GM11168 (cell line): ENCODE data around the gene NMT1.

ENCODE experiments used
- in situ Hi-C: fragments of 300-500 bp; cut with MboI; formaldehyde crosslinking; loops from one replicate; pipeline ENCODE4 v1.12.0; 2022; ENCODE audit warnings: low sequenced_read_pairs; ENCODE audit not compliant: unreplicated experiment

The NMT1 gene

GRCh38 chr17:45073414-45074070 lies 12.4 kb downstream of the NMT1 start:
- in situ Hi-C loops, result no loop called here

DNA sequence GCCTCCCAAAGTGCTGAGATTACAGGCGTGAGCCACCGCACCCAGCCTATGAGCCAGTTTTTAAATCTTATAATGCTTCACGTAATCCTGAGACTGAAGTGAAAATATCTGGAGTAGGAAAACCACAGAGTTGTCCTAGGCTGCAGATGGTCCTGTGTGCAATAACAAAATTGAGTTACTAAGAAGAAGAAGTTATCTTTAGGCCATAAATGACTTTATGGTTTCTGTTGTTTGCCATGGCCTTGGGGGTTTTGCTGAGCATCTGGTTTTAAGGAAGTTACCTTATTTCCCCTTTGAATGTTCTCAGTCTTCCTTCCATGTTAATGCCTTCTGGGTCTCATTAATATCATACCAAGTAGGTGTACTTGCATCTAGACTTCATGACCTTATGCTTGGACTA lies 16.5 kb downstream of the NMT1 start:
- in situ Hi-C loops, result no loop called here

DNA sequence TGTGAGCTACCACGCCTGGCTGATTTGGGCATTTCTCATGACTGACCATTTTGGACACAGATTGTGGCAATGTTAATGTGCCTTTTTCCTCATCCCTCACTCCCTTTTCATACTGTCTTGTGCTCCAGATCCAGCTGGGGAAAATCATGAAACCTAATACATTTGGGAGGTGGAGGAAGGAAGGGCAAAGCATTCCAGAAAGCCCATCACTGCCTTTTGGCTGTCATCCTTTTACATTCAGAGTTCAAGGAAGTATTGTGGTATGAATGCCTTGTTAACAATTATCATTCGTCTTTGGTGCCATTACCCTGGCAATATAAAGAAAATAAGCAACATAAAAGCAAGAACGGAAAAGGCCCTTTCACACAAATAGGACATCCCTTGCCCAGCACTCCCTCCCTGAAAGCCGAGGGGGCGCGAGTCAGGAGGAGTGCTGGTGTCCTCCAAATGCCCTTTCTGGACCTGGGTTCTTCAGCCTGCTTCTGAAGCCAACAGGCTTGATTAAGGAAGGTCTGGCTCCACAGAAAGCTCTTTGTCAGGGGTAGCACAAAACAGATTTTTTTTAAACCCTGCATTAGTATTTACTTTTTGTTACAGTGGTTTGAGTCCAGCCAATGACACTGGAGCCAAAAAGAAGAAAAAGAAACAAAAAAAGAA lies 20.1 kb downstream of the NMT1 start:
- in situ Hi-C loops, result no loop called here

GRCh38 chr17:45086391-45086790 lies 25.3 kb downstream of the NMT1 start:
- in situ Hi-C loops, result no loop called here

- in situ Hi-C loops, result no loop called here
These were observed 25.9 kb downstream of the NMT1 start for GRCh38 chr17:45086865-45087503.

DNA sequence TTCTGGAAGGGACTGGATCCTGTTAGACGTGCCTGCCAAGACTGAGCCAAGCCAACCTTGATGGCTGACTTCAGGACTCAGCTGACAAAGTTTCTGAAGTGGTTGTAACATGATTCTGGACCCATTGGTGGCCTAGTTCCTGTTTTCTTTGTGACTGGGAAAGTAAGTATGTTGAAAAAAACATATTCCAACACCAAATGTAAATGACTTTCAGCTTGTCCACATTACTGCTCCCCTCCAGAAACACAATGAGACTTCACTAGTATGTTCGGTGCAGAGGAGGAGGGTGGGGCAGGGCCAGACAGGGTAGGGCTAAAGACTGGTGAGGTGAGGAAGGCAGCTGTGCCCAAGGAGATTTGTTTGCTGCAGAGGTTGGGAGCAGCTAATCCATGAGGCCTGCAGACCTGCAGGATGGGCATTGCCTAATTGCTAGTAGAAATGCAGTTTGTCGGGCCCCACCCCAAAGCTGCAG lies 26.4 kb downstream of the NMT1 start:
- in situ Hi-C loops, result no loop called here

GRCh38 chr17:45087978-45088377 lies 26.9 kb downstream of the NMT1 start:
- in situ Hi-C loops, result no loop called here

DNA sequence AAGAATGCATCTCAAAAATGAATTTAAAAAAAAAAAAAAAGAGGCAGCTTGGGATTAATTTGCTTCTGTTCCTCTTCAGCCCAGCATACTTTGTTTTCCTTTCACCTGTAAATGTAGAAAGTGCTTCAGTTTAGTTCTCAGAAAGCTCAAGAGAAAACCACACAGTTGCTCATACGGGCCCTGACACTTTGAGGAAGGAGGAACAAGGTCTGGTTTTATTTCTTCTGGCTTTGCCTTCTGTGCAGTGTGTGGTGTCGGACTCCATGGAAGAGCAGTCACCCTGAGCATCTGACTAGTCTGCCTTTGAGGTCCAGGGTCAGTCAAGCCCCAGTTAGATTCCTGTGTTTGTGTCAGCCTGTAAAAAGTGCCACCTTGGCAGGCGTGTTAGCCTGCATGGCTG lies 27.6 kb downstream of the NMT1 start:
- in situ Hi-C loops, result no loop called here

DNA sequence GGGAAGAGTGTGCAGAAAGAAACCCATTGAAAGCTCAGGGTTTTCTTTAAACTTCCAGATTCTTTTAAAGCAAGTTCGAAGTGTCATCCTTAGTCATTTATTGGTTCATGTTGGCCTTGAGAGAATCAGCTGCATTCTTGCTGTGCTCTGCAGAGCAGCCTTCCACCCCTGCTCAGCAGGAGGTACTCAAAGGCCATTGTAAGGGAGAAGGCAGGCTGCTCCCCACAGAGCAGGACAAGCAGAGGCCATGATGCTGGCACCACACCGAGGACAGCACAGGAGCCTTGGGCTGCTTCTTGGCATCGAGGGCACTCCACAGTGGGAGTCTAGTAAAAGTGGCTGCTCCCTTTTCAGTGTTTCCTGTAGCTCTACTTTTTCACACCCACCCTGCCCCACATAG lies 29.6 kb downstream of the NMT1 start:
- in situ Hi-C loops, result no loop called here

- in situ Hi-C loops, result no loop called here
These were observed 30.8 kb downstream of the NMT1 start for GRCh38 chr17:45091778-45092425.

DNA sequence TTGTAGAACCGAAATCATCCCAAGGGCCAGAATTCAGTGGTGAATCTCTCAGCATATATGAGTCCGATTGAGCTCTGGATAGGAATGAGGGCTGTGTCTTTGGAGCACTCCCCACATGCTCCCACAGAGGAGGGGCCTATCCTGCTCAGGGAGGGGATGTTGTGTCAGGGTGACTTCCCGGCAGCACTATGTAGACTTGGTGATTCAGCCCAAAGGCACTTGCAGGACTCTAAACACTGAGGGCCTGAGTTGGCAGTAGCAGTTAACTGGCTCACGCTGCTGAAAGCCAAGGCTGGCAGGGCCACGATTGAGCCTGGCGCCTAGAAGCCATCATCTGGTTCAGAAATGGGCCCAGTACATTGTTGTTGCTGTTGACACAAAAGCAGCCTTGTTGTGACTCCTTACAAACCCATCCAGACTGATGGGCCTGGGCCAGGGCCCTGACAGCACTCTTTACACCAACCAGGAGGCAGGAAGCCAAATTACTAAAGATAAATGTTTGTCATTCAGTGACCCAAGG lies 31.9 kb downstream of the NMT1 start:
- in situ Hi-C loops, result no loop called here

- in situ Hi-C loops, result no loop called here
These were observed 32.5 kb downstream of the NMT1 start for GRCh38 chr17:45093444-45094110.

- in situ Hi-C loops, result no loop called here
These were observed 35.0 kb downstream of the NMT1 start for GRCh38 chr17:45096141-45096540.

DNA sequence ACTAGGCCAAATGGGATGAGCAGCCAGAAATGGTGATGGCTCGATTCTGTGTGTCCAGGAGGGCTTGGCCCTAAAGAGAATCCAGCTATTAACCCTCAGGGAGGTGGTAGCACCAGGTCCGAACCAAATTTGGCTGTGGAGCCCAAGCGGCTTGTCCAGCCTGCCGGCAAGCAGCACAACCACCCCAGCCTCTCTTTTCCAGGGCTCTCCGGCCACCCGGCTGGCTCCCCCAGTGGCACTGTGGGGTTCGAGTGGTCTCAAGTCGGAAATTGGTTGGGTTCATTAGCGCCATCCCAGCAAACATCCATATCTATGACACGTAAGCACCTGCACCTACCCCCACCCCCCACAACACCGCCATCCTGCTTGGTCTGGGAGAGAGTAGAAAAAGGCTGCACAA lies 35.8 kb downstream of the NMT1 start:
- in situ Hi-C loops, result no loop called here

DNA sequence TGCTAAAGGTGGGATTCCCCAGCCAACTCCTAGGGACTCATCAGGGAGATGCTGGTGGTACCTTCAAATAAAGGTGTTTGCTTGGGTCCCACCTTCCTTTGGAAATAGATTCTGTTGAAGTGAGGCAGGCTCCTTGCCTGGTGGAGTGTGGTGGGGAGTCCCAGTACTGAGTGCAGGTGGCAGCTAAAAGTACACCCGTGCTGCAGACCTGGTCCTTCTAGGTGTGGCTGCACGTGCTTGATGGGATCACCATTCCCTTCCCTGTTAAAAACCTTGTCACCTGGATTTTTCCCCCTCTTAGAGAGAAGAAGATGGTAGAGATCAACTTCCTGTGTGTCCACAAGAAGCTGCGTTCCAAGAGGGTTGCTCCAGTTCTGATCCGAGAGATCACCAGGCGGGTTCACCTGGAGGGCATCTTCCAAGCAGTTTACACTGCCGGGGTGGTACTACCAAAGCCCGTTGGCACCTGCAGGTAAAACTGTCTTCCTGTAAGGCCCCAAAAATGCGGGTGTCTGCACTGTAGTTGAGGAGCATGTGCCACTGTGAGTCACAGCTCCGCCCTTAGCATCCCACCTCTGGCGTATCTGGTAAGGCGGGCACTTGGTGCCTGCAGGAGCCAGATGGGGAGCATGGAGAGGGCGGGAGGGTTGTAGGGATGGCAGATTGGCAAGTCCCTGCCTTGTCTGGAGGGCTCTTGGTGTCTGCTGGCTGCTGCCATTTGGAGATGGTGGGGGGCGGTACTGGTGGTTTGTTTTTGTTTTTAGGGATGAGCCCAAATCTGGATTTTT lies 37.2 kb downstream of the NMT1 start:
- in situ Hi-C loops, result no loop called here

- in situ Hi-C loops, result no loop called here
These were observed 37.9 kb downstream of the NMT1 start for GRCh38 chr17:45098869-45099616.

- in situ Hi-C loops, result no loop called here
These were observed 40.4 kb downstream of the NMT1 start for GRCh38 chr17:45101546-45101882.

DNA sequence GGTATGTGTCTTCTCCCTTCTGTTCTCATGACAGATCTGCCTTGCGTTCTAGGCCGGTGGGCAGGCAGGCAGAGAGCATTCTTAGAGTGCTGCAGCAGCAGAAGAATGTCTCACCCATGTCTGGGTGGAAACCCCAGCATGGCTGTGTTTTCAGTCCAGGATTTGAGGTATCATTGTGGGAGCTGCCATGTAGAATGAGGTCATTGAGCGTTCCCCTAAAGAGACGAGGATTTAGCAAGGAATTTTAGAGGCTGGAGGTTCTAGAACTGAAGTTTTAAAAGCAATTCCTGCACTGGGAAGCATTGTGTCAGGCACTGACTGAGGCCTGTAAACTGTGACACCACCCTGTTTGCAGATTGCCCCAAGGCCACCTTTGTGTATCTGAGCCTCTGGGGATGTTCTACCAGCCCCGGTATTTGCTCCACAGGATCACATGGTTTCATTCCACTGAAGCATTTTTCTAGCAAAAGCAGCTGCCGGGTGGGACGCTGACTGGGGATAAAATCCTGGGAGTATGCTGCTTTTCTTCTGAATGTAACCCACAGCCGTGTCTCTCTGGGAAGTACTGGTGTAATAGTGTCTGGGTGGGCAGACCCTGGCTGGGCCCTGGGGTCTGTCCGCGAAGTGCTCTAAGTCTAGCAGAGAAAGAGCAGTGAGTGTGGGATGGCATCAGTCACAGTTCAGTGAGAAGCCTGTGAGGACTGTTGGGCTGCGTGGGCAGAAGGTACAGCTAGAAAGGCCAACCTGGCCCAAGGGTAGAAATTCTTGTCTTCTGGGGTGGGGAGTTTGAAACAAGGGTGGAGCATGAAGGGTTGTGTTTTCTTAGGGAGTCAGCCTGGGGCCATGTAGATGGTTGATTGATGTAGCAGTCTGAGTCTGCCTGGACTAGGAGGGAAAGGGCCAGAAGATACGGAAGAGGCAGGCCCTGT lies 41.0 kb downstream of the NMT1 start:
- in situ Hi-C loops, result no loop called here
